HG02970 (cell line): ENCODE measurements around the gene MYO1A.
"Not testable (repeated sequence)": the region's sequence is repeated elsewhere in the genome, so short reads cannot be mapped to it uniquely, and the experiment has no call there.

Experiments
- ATAC-seq: cut with Tn5 transposase; IDR thresholded peaks from one replicate; pipeline ENCODE4 v1.9.1; 2021; ENCODE audit warnings: mild to moderate bottlenecking, moderate library complexity, moderate number of reproducible peaks; ENCODE audit not compliant: unreplicated experiment, low FRiP score

The MYO1A gene

DNA sequence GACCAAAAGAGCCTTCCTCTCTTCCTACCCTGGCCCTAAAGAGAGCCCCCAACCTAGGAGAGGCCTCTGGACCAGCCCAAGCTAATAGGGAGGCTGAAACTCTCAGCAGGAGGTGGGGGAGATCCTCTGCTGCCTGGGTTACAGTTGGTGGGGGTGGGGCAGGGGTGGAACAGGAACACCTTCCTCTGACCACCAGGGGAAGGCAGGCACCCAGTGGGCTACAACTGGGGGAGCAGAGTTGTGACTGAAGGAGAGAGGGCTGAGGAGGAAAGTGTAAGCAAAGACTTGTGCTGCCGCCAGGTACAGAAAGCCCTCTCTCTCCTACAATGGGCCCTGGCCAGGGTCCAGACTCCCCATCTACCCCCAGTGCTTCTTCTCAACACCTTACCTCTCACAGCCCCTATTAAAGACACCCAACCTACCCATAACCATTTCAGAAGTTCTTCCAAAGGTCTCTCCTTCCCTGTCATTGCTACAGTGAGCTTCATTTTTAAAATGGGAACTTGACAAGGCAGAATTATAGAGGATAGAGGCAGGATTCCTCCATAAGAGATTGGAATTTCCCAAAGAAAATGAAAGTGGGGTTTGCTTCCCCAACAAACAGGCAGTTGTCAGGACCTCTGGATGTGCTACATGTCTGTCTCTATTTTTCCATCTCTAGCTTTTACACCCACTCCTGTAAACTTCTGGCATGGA lies 1.4 kb downstream of the MYO1A start:
- ATAC-seq, result no peak

GRCh38 chr12:57047981-57048380 lies 1.9 kb downstream of the MYO1A start:
- ATAC-seq, result no peak

- ATAC-seq, result no peak
These were observed 2.7 kb downstream of the MYO1A start for GRCh38 chr12:57046947-57047890.

DNA sequence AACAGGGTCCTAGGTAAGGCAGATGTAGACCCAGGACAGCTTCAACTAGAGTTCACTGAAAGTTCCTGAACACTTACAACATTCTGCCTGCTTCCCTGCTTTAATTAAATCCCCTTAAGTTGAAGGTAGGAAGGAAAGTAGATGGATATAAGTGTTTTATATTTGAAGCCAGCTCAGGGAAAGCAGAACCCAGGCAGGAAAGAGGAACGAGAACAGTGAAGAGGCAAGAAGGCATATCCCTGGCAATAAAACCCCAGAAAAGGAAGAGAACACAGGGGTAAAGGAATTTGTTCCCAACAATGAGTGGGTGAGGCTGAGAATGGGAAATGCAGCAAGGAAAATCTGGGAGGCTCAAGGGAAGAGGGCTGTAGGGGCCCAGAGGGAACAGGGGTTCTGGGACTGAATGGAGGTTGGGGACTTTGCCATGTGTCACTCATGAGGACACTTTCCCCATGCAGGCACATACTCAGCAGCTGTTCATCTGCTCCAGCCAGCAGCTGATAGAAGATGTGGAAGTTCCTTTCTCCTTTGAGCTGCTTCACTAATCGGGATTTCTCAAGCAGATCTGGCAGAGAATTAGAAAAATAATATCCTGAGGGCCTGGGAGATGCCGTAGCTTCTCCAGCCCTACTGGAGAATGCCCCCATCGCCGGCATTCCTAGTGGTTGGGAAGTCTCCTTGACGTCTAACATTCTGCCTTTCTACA lies 3.7 kb downstream of the MYO1A start:
- no peak for ATAC-seq

DNA sequence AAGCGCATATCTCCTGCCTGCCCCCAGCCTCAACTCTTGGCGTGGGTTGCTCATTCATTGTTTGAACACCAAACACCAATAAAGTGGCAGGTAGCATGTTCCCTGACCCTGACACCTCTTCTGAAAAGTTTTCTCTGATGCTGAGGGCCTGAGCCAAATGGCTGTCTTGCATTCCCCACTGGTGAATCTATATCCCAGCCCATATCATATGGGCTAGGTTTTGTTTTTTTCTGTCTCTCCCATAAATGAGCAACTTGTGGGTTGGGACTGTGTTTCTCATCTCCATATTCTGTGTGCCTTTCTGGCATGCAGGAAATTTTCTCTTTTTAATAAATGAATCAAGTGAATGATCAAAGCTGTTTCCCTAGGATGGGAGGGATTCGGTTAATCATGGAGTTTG lies 5.0 kb downstream of the MYO1A start:
- ATAC-seq, result no peak

GRCh38 chr12:57044468-57044867 lies 5.5 kb downstream of the MYO1A start:
- no peak for ATAC-seq

DNA sequence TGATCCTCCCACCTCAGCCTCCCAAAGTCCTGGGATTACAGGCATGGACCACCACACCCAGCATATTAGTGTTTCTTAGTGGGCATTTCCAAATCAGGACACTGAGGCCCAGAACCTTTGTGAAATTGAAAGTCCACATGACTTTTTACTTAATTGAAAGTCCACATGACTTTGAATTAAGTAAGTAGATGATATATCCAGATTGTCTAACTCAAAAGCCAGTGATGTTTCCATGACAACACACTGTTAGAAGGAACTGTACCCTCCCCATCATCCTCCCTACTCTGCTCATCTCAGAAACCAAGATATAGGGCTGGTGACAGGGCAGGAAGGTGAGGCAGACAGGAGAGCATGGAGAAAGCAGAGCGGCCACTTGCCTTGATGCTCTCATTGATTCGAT lies 7.2 kb downstream of the MYO1A start:
- ATAC-seq, result no peak

DNA sequence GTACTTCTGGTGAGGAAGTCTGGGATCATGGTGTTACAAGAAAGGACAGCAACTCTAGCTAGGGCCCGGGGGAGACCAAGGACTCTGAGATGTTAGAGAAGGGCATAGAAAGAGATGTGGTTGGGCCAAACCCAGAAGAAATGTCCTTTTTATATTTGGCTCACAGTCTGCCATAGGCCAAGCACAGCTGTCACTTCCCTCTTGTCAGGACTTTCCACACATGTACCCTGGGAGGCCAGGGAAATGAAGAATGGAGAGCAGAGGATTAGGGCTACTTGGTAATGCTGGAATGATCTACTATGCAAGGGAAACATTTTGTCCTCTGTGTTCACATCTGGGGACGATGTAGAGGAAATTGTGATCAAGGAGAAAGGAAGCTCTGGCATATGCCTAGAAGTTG lies 9.2 kb downstream of the MYO1A start:
- no peak for ATAC-seq

GRCh38 chr12:57040211-57040610 lies 9.7 kb downstream of the MYO1A start:
- ATAC-seq, result no peak

DNA sequence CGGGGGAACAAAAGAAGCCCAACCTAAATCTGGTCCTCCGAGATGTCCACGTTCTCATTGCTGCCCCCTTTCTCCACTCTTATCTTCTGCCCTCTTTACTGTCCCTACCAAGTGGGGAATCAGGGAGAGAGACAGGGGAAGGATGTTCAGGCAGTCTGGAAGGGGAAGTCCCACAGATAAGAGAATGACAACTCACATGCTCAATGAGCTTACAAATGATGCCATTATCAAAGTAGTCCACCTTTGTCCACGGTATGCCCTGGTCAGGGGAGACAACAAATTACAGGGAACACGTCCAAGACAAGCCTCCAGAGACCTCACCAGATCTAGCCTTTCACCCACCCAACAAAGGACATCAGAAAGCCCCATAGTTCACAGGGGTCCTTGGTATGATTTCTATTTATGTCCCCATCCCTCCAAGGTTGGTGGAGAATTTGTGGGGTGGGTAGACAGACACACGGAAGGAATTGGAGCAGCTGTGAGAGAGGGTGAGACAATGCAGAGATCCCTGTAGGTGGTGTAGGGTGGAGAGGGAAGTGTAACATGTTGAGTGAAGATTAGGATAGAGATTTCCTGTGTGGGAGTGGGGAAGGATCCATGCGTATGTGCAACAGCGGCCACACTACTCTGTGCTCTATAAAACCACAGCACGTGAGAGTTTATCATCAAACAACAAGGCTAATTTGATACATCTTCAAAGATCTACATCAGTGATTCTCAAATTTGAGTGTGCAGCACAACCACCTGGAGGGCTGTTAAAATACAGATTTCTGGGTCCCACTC lies 10.7 kb downstream of the MYO1A start:
- ATAC-seq, result no peak

DNA sequence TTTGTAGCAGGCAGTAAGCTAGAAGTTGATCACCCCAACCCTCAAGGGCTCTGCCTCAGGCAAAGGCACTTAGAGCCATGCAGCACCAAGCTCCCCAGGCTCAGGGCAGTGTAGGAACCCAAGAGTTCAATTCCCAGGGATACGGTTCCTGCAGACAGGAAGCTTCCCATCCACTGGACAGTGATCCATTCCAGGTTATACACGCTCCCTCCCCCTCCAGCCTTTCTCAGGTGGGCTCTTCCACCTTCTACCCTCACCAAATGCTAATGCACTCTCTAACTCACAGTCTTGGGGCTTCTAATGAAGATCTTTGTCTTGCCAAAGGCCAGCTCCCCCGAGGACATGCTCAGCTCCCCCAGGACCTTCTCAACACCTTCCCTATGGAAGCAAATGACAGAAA lies 12.7 kb downstream of the MYO1A start:
- ATAC-seq, result no peak

GRCh38 chr12:57033431-57033830 lies 16.5 kb downstream of the MYO1A start:
- ATAC-seq, result no peak

- ATAC-seq, result no peak
These were observed 18.1 kb downstream of the MYO1A start for GRCh38 chr12:57031789-57032188.

- ATAC-seq, result no peak
These were observed 18.7 kb downstream of the MYO1A start for GRCh38 chr12:57031138-57031725.

- ATAC-seq, result no peak
These were observed 20.5 kb downstream of the MYO1A start for GRCh38 chr12:57029457-57029856.

- no peak for ATAC-seq
These were observed 22.1 kb downstream of the MYO1A start for GRCh38 chr12:57027805-57028153.

- ATAC-seq, result no peak
These were observed 22.7 kb downstream of the MYO1A start for GRCh38 chr12:57027011-57027804.

DNA sequence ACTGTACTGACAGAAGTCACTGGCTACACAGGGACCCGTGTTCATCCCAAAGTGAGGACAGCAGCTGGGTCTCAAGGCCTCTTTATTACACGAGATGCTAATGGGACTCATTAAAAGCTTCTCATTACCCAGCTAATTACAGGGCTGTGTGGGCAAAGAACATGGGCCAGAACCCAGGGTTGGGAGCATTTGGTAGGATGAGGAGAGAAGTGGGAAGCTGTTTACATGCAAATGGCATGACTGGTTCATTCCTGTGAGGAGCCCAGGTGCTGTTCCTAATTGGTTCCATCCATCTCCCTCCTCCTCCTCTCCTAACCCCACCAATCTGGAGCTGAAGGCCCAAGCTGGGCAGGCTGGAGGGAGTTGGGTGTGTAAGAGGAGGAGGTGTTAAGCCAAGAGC lies 24.7 kb downstream of the MYO1A start:
- ATAC-seq, result no peak

DNA sequence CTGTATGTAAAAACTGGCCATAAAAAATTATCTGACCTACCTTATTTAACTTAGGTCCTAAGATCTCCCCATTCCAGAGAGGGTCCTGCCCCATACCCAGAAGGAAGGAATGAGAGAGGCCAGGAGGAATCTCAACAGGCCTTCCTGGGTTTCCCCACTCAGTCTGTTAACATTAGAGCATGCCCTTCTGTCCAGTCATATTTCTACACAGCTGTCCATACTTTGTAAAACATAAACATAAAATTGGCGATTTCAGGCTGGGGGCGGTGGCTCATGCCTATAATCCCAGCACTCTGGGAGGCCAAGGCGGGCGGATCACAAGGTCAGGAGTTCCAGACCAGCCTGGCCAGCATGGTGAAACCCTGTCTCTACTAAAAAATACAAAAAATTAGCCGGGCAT lies 27.6 kb downstream of the MYO1A start:
- not testable (repeated sequence) for ATAC-seq
